ENCODE results near the gene HYAL4.
"Not testable (repeated sequence)": the region's sequence is repeated elsewhere in the genome, so short reads cannot be mapped to it uniquely, and the experiment has no call there.

HYAL4 gene

GRCh38 chr7:123844712-123845219 lies at the start of gene HYAL4:
HYAL4 (plus strand) TSS chr7:123845169; CDS start chr7:123868274, 23,105 bp downstream.
- no peak for DNase-seq

GRCh38 chr7:123795917-123796316 lies 49.1 kb upstream of the HYAL4 start:
- no peak for DNase-seq

DNA sequence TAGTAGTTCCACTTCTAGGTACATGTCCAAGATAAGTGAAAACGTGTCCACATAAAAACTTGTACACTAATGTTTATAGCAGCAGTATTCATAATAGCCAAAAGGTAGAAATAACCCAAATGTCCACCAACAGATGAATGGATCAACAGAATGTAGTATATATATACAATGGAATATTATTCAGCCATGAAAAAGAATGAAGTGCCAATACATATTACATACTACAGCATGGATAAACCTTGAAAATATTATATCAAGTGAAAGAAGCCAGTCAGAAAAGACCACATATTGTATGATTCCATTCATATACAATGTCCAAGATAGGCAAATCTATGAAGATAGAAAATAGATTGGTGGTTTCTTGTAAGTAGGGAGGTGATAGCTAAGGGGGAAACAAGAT lies 48.4 kb upstream of the HYAL4 start:
- DNase-seq: no peak

DNA sequence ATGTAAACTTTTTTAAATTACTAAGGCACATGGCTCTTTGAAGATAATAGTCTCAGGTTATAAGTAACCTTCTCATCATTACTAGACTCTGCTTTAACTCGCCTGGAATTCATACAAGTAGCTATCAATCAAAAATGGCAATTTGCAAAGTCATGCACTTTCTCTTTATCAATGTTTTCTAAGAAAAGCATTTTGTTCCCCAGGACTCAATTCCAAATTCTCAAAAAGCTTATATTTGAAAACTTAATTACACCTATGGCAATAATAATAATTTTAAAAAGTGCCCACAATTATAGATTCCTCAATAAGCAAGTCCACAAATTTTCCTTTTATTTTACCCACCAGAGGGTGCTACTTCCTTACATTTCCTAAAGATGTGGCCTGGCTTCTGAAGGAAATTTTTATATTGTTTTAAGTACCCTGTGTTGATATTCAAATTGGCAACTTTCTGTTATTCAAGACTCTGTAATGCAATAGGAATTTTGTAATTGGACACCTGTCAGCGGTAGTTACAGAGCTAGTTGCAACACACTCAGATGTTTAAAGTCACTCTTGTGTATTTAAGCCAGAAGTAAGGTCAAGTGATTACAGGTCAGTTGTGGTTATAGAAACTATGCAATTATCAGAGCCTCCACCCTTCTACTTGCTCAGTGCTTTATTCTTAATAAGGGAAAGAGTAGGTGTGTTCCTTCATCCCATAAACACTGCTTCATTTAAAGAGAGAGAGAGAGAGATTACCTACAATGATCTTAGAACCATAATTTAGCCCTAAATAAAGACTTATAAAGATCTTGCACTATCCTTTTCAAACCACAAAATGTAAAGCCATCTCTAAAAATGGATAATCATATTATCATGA lies 47.1 kb upstream of the HYAL4 start:
- DNase-seq: peak in 1 of 2 donors; percentile 70

DNA sequence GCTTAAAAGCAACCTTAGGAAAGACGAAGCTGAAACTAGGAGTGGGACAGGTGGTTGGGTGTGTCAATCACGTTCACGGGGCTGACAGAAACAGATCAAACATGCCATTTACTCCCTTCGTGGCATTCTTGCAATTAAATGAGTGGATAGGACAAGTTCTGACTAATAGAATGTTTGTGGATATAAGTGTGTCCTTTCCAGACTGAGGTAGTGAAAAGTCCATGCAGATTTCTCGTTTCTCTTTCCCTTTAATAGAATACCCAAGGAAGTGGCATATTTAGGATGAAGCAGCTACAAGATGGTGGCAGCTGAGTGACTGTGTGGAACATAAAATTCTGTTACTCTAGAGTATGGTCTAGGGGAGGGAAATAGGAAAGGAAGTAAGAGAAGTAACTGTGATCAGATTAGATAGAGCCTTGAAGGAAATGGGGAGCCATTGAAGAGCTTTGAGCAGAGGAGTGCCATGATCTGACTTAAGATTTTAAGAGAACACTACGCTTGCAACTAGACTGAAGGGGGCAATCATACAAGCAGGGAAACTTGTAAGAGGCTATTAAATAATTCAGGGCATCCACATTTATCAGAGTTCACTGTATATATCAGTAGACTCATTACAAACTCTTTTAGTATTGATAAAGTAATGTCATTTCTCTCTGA lies 46.3 kb upstream of the HYAL4 start:
- DNase-seq: no peak

GRCh38 chr7:123802249-123802648 lies 42.7 kb upstream of the HYAL4 start:
- no peak for DNase-seq

- no peak for DNase-seq
These were observed 39.7 kb upstream of the HYAL4 start for GRCh38 chr7:123805287-123805686.

- DNase-seq: no peak
These were observed 35.5 kb upstream of the HYAL4 start for GRCh38 chr7:123809471-123809870.

DNA sequence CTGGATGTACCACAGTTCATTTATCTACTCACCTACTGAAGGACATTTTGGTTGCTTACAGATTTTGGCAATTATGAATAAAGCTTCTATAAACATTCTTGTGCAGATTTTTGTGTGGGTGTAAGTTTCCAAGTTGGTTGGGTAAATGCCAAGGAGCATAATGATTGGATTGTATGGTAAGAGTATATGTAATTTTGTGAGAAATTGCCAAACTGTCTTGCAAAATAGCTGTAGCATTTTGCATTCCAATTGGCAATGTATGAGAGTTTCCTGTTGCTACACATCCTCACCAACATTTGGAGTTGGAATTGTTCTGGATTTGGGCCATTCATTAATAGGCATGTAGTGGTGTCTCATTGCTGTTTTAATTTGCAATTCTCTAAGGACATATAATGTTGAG lies 33.9 kb upstream of the HYAL4 start:
- no peak for DNase-seq

DNA sequence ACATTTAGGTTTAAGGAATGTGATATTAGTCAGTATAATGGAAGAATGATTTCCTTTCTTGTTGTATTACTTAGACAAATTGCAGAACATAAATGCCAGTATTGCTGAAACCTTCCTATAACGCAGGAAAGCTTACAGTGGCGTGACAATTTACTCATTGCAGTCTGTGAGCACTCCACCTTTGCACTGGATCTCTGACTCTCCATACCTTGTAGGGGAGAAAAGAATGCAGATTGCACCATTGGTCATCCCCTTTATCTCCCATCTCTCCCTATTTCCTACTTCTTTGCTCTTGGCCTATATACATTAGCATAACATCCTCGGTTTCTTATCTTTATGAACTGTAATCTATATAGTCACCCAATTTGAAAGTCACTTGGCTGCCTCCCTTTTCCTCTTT lies 28.1 kb upstream of the HYAL4 start:
- DNase-seq: no peak

- no peak for DNase-seq
These were observed 26.0 kb upstream of the HYAL4 start for GRCh38 chr7:123819001-123819400.

DNA sequence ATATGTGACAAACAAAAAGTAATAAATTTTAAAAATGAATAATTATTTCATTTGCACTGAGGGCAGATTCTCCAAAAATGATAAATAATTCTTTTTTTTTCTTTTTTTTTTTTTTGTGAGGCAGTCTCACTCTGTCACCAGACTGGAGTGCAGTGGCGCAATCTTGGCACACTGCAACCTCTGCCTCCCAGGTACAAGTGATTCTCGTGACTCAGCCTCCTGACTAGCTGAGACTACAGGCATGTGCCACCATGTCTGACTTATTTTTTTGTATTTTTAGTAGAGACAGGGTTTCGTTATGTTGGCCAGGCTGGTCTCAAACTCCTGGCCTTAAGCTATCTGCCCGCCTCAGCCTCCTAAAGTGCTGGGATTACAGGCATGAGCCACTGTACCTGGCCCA lies 25.2 kb upstream of the HYAL4 start:
- not testable (repeated sequence) for DNase-seq

GRCh38 chr7:123820864-123821263 lies 24.1 kb upstream of the HYAL4 start:
- no peak for DNase-seq

DNA sequence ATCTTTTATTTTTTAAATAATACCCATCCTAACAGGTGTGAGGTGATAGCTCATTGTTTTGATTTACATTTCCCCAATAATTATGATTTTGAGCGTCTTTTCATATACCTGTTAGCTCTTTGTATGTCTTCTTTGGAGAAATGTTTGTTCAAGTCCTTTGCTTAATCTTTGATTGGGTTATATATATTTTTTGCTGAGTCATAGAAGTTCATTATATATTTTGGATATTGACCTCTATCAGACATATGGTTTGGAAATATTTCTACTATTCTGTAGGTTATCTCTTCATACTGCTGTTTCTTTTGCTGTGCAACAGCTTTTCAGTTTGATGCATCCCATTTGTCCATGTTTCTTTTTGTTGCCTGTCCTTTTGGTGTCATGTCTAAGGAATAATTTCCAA lies 23.6 kb upstream of the HYAL4 start:
- no peak for DNase-seq

GRCh38 chr7:123823898-123824753 lies 20.8 kb upstream of the HYAL4 start:
- DNase-seq: no peak

- DNase-seq: no peak
These were observed 20.3 kb upstream of the HYAL4 start for GRCh38 chr7:123824754-123825067.

GRCh38 chr7:123828805-123829204 lies 16.2 kb upstream of the HYAL4 start:
- no peak for DNase-seq

- DNase-seq: no peak
These were observed 8.3 kb upstream of the HYAL4 start for GRCh38 chr7:123836656-123837055.

DNA sequence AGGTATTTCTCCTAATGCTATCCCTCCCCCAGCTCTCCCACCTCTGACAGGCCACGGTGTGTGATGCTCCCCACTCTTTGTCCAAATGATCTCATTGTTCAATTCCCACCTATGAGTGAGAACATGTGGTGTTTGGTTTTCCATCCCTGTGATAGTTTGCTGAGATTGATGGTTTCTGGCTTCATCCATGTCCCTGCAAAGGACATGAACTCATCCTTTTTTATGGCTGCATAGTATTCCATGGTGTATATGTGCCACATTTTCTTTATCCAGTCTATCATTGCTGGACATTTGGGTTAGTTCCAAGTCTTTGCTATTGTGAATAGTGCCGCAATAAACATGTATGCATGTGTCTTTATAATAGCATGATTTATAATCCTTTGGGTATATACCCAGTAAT lies 5.9 kb upstream of the HYAL4 start:
- not testable (repeated sequence) for DNase-seq

GRCh38 chr7:123844142-123844541 lies 827 bp upstream of the HYAL4 start:
- DNase-seq: not testable (repeated sequence)

GRCh38 chr7:123845823-123846216 lies 851 bp downstream of the HYAL4 start:
- no peak for DNase-seq

GRCh38 chr7:123846217-123846891 lies 1.4 kb downstream of the HYAL4 start:
- DNase-seq: no peak

- no peak for DNase-seq
These were observed 2.9 kb downstream of the HYAL4 start for GRCh38 chr7:123847868-123848267.

All from hippocampal formation (tissue), 2 donors.